HG03378 (cell line): ENCODE data around the gene CFAP91.

Source experiments
- ATAC-seq: cut with Tn5 transposase; IDR thresholded peaks from one replicate; pipeline ENCODE4 v1.9.1; 2021; ENCODE audit warnings: mild to moderate bottlenecking, moderate library complexity; ENCODE audit not compliant: unreplicated experiment

Gene CFAP91

GRCh38 chr3:119702530-119703527 is at the start of gene CFAP91:
TSS of gene CFAP91 (plus strand) at chr3:119703022. CDS start at chr3:119703099, 77 bp downstream.
- ATAC-seq, result peak; percentile 58

- no peak for ATAC-seq
Measured at GRCh38 chr3:119653876-119654275, 48.9 kb upstream of the CFAP91 start.

- no peak for ATAC-seq
Measured at GRCh38 chr3:119657887-119658702, 44.7 kb upstream of the CFAP91 start.

- ATAC-seq, result no peak
Measured at GRCh38 chr3:119658994-119659393, 43.8 kb upstream of the CFAP91 start.

GRCh38 chr3:119659606-119660291 is 43.1 kb upstream of the CFAP91 start:
- ATAC-seq, result no peak

GRCh38 chr3:119660474-119661440 is 42.1 kb upstream of the CFAP91 start, which contains the start of gene POPDC2:
TSS of gene POPDC2 (minus strand) at chr3:119660589. CDS start at chr3:119660423, 166 bp downstream.
- ATAC-seq, result no peak

GRCh38 chr3:119662604-119663373 is 40.0 kb upstream of the CFAP91 start:
- ATAC-seq, result no peak

GRCh38 chr3:119663885-119664284 is 38.9 kb upstream of the CFAP91 start:
- ATAC-seq, result no peak

GRCh38 chr3:119664370-119664769 is 38.5 kb upstream of the CFAP91 start:
- no peak for ATAC-seq

GRCh38 chr3:119664850-119665379 is 37.9 kb upstream of the CFAP91 start:
- ATAC-seq, result no peak

- no peak for ATAC-seq
Measured at GRCh38 chr3:119665954-119666559, 36.8 kb upstream of the CFAP91 start.

GRCh38 chr3:119669906-119670570 is 32.8 kb upstream of the CFAP91 start:
- ATAC-seq, result no peak

- no peak for ATAC-seq
Measured at GRCh38 chr3:119672776-119673175, 30.0 kb upstream of the CFAP91 start.

GRCh38 chr3:119673875-119674274 is 28.9 kb upstream of the CFAP91 start:
- ATAC-seq, result no peak

- no peak for ATAC-seq
Measured at GRCh38 chr3:119675188-119675874, 27.5 kb upstream of the CFAP91 start.

GRCh38 chr3:119676020-119676419 is 26.8 kb upstream of the CFAP91 start:
- ATAC-seq, result no peak
